ENCODE results near the gene NUDT14. TPM values are rescaled to one million over a fixed set of nuclear protein-coding genes. Genes with fewer than 3 reads are reported as not detected.

Gene NUDT14
- total and polyA plus RNA-seq, 2 experiments from 2014 or later: 14.8 to 38.4 TPM

DNA sequence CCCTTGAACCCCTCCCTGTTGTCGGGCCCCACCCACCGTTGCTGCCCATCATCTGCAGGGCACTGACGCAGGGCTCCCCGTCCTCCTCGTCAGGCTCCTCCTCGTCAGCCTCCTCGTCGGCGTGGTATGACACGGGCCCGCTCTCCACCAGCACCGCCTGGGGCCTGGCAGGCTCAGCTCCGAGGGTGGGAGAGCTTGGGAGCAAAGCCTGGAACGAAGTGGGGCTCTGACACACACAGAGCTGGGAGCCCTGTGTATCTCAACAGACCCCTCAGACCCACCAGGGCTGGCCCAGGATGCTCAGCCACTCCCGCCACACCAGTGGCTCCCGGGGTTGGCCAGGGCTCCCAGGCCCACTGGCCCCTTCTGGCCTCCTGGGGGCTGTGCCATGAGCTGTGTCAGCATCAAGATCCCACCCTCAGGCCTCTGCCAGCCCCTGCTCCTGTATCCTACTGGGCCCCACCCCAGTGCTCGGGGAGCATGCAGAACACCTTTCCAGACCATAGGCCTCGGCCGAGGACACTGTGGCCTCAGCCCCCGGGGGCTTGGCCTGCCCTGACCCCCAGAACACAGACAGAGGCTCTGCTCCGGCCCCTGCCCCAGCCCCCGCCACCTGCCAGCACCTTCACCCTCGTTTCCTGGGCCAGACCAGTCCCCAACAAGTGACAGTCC is 30.1 kb upstream of the NUDT14 start:
- Mint-ChIP-seq H3K36me3 (ENCODE audit: low read depth) (no peaks in the 10 kb centered on the region), H3K4me1 (no peaks in the 10 kb centered on the region), H3K4me3 (no peak overlapping the region), H3K27ac (no peak overlapping the region), H3K27me3 (ENCODE audit: insufficient read depth, low read depth, poor library complexity) (peaks cover 3% of the 10 kb centered on the region), H3K9me3 (no peaks in the 10 kb centered on the region; the same call in 2 of the 3 replicates)
- Histone ChIP-seq H3K4me2 (no peak overlapping the region), H4K20me1 (replicated peaks; ENCODE audit: insufficient read depth) (no peaks in the 10 kb centered on the region; the same call in 1 of the 2 replicates), H3K4me1 (ENCODE audit: insufficient read depth) (no peaks in the 10 kb centered on the region), H3K4me3 (no peak overlapping the region), H3F3A (replicated peaks; ENCODE audit: low read depth) (no peaks in the 10 kb centered on the region), H3K27ac (ENCODE audit: low read depth) (no peak overlapping the region), H3K9me2 (ENCODE audit: insufficient read depth) (no peaks in the 10 kb centered on the region), H3K36me3 (ENCODE audit: insufficient read depth) (no peaks in the 10 kb centered on the region), H2AFZ (no peak overlapping the region), H3K79me2 (replicated peaks; ENCODE audit: insufficient read depth) (no peaks in the 10 kb centered on the region), H3K27me3 (ENCODE audit: insufficient read depth) (no peaks in the 10 kb centered on the region)
- ATAC-seq (no peak), DNase-seq (ENCODE audit: low spot score) (no peak)
- no peak for TF ChIP-seq JUNB (IDR thresholded peaks at IDR 0.05; ENCODE audit: unreplicated experiment)
- TF ChIP-seq, protein P1, sequence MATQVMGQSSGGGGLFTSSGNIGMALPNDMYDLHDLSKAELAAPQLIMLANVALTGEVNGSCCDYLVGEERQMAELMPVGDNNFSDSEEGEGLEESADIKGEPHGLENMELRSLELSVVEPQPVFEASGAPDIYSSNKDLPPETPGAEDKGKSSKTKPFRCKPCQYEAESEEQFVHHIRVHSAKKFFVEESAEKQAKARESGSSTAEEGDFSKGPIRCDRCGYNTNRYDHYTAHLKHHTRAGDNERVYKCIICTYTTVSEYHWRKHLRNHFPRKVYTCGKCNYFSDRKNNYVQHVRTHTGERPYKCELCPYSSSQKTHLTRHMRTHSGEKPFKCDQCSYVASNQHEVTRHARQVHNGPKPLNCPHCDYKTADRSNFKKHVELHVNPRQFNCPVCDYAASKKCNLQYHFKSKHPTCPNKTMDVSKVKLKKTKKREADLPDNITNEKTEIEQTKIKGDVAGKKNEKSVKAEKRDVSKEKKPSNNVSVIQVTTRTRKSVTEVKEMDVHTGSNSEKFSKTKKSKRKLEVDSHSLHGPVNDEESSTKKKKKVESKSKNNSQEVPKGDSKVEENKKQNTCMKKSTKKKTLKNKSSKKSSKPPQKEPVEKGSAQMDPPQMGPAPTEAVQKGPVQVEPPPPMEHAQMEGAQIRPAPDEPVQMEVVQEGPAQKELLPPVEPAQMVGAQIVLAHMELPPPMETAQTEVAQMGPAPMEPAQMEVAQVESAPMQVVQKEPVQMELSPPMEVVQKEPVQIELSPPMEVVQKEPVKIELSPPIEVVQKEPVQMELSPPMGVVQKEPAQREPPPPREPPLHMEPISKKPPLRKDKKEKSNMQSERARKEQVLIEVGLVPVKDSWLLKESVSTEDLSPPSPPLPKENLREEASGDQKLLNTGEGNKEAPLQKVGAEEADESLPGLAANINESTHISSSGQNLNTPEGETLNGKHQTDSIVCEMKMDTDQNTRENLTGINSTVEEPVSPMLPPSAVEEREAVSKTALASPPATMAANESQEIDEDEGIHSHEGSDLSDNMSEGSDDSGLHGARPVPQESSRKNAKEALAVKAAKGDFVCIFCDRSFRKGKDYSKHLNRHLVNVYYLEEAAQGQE (IDR thresholded peaks at IDR 0.05; ENCODE audit: unreplicated experiment): no peak
- no peak for TF ChIP-seq STAT1 (IDR thresholded peaks at IDR 0.05; ENCODE audit: unreplicated experiment)
- no peak for TF ChIP-seq EZH2phosphoT487 (IDR thresholded peaks at IDR 0.05; ENCODE audit: unreplicated experiment)
- TF ChIP-seq, protein P2, sequence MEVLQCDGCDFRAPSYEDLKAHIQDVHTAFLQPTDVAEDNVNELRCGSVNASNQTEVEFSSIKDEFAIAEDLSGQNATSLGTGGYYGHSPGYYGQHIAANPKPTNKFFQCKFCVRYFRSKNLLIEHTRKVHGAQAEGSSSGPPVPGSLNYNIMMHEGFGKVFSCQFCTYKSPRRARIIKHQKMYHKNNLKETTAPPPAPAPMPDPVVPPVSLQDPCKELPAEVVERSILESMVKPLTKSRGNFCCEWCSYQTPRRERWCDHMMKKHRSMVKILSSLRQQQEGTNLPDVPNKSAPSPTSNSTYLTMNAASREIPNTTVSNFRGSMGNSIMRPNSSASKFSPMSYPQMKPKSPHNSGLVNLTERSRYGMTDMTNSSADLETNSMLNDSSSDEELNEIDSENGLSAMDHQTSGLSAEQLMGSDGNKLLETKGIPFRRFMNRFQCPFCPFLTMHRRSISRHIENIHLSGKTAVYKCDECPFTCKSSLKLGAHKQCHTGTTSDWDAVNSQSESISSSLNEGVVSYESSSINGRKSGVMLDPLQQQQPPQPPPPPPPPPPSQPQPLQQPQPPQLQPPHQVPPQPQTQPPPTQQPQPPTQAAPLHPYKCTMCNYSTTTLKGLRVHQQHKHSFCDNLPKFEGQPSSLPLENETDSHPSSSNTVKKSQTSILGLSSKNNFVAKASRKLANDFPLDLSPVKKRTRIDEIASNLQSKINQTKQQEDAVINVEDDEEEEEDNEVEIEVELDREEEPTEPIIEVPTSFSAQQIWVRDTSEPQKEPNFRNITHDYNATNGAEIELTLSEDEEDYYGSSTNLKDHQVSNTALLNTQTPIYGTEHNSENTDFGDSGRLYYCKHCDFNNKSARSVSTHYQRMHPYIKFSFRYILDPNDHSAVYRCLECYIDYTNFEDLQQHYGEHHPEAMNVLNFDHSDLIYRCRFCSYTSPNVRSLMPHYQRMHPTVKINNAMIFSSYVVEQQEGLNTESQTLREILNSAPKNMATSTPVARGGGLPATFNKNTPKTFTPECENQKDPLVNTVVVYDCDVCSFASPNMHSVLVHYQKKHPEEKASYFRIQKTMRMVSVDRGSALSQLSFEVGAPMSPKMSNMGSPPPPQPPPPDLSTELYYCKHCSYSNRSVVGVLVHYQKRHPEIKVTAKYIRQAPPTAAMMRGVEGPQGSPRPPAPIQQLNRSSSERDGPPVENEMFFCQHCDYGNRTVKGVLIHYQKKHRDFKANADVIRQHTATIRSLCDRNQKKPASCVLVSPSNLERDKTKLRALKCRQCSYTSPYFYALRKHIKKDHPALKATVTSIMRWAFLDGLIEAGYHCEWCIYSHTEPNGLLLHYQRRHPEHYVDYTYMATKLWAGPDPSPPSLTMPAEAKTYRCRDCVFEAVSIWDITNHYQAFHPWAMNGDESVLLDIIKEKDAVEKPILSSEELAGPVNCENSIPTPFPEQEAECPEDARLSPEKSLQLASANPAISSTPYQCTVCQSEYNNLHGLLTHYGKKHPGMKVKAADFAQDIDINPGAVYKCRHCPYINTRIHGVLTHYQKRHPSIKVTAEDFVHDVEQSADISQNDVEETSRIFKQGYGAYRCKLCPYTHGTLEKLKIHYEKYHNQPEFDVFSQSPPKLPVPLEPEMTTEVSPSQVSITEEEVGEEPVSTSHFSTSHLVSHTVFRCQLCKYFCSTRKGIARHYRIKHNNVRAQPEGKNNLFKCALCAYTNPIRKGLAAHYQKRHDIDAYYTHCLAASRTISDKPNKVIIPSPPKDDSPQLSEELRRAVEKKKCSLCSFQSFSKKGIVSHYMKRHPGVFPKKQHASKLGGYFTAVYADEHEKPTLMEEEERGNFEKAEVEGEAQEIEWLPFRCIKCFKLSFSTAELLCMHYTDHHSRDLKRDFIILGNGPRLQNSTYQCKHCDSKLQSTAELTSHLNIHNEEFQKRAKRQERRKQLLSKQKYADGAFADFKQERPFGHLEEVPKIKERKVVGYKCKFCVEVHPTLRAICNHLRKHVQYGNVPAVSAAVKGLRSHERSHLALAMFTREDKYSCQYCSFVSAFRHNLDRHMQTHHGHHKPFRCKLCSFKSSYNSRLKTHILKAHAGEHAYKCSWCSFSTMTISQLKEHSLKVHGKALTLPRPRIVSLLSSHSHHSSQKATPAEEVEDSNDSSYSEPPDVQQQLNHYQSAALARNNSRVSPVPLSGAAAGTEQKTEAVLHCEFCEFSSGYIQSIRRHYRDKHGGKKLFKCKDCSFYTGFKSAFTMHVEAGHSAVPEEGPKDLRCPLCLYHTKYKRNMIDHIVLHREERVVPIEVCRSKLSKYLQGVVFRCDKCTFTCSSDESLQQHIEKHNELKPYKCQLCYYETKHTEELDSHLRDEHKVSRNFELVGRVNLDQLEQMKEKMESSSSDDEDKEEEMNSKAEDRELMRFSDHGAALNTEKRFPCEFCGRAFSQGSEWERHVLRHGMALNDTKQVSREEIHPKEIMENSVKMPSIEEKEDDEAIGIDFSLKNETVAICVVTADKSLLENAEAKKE (CRISPR knock-in tag; IDR thresholded peaks at IDR 0.05): no peak
- TF ChIP-seq NANOG (IDR thresholded peaks at IDR 0.05; ENCODE audit: borderline replicate concordance): no peak
- TF ChIP-seq ZNF114 (CRISPR knock-in tag; IDR thresholded peaks at IDR 0.05): no peak
